Muscle of leg (tissue), 11 donors: ENCODE measurements around the gene CCNK. TPM values are rescaled to one million over a fixed set of nuclear protein-coding genes. Genes with fewer than 3 reads are reported as not detected.

ENCODE experiments used
- DNase-seq: peaks from one replicate; pipeline ENCODE4 v3.0.0; 2013
- H3K27ac ChIP-seq: one replicate; pipeline ENCODE4 v1.5.1; 2013; ENCODE audit warnings: mild to moderate bottlenecking, low read length, control low read depth
- H3K27me3 ChIP-seq: one replicate; pipeline ENCODE4 v1.6.1; 2013; ENCODE audit warnings: low read length; ENCODE audit not compliant: control insufficient read depth, insufficient read depth
- H3K36me3 ChIP-seq: one replicate; pipeline ENCODE4 v1.6.1; 2013; ENCODE audit warnings: low read length; ENCODE audit not compliant: control insufficient read depth, insufficient read depth
- H3K4me1 ChIP-seq: one replicate; pipeline ENCODE4 v1.6.1; 2013; ENCODE audit warnings: low read length; ENCODE audit not compliant: control insufficient read depth, insufficient read depth
- H3K4me3 ChIP-seq: one replicate; pipeline ENCODE4 v1.5.1; 2013; ENCODE audit warnings: low read length, control low read depth
- H3K9me3 ChIP-seq: replicated peaks from 2 replicates; pipeline ENCODE4 v1.6.1; 2013; ENCODE audit warnings: low read depth, low read length; ENCODE audit not compliant: control insufficient read depth
- WGBS: methylation state at CpG from one replicate; pipeline ENCODE4 v1.1.5; 2013; ENCODE audit warnings: missing lambda C conversion rate; ENCODE audit not compliant: insufficient coverage; 5-methylcytosine and 5-hydroxymethylcytosine counted together
- polyA plus RNA-seq, 8 donors: library from polyadenylated mRNA; unstranded; fragments of 120-200 nt; gene quantifications; one replicate each; pipeline versions ENCODE4 v1.2.1 to v1.2.3, GENCODE V29; 2013; ENCODE audit warnings: inconsistent platforms in 1 of 8, low replicate concordance in 1 of 8; ENCODE audit not compliant: insufficient read length in 8 of 8, insufficient read depth in 1 of 8
- total RNA-seq: library from RNA; stranded (reverse); fragments of 120-200 nt; gene quantifications from one replicate; pipeline ENCODE4 v1.2.4, GENCODE V29; 2013

Gene CCNK
- total and polyA plus RNA-seq, 9 donors: 18.0 to 41.9 (median 35.1) TPM

GRCh38 chr14:99549684-99550083 is 68.5 kb downstream of the CCNK start:
- peaks cover 16% of the 10 kb centered on the region for H3K27me3 ChIP-seq
- H3K27ac ChIP-seq: no peak overlapping the region
- H3K36me3 ChIP-seq: no peaks in the 10 kb centered on the region
- H3K9me3 ChIP-seq: no peaks in the 10 kb centered on the region
- H3K4me1 ChIP-seq: peaks cover 4% of the 10 kb centered on the region
- WGBS: 67% methylated on average over 7 of the region's 10 CpGs
- no peak for DNase-seq
- H3K4me3 ChIP-seq: no peak overlapping the region

- no peak for DNase-seq
- H3K27ac ChIP-seq: no peak overlapping the region
- WGBS: 94% methylated on average over 8 of the region's 11 CpGs
- peaks cover 15% of the 10 kb centered on the region for H3K27me3 ChIP-seq
- H3K4me3 ChIP-seq: no peak overlapping the region
- H3K9me3 ChIP-seq: no peaks in the 10 kb centered on the region
- no peaks in the 10 kb centered on the region for H3K36me3 ChIP-seq
- H3K4me1 ChIP-seq: peaks cover 4% of the 10 kb centered on the region
Measured at GRCh38 chr14:99550387-99550992, 69.3 kb downstream of the CCNK start.

- no peaks in the 10 kb centered on the region for H3K9me3 ChIP-seq
- H3K27ac ChIP-seq: no peak overlapping the region
- H3K4me3 ChIP-seq: no peak overlapping the region
- no peak for DNase-seq
- WGBS: 73% methylated on average over 10 of the region's 11 CpGs
- H3K36me3 ChIP-seq: no peaks in the 10 kb centered on the region
- H3K27me3 ChIP-seq: peaks cover 8% of the 10 kb centered on the region
- H3K4me1 ChIP-seq: peaks cover 4% of the 10 kb centered on the region
Measured at GRCh38 chr14:99551034-99551922, 70.1 kb downstream of the CCNK start.

- no peaks in the 10 kb centered on the region for H3K36me3 ChIP-seq
- H3K27ac ChIP-seq: no peak overlapping the region
- DNase-seq: no peak
- H3K9me3 ChIP-seq: no peaks in the 10 kb centered on the region
- 75% methylated on average over 6 of the region's 9 CpGs for WGBS
- peaks cover 2% of the 10 kb centered on the region for H3K27me3 ChIP-seq
- H3K4me3 ChIP-seq: no peak overlapping the region
- H3K4me1 ChIP-seq: peaks cover 4% of the 10 kb centered on the region
Measured at GRCh38 chr14:99552021-99552553, 70.9 kb downstream of the CCNK start.

GRCh38 chr14:99552572-99553216 is 71.5 kb downstream of the CCNK start:
- no peaks in the 10 kb centered on the region for H3K9me3 ChIP-seq
- no peaks in the 10 kb centered on the region for H3K36me3 ChIP-seq
- H3K27ac ChIP-seq: no peak overlapping the region
- peaks cover 4% of the 10 kb centered on the region for H3K4me1 ChIP-seq
- no peak overlapping the region for H3K4me3 ChIP-seq
- no peak for DNase-seq
- WGBS: 78% methylated on average over 9 of the region's 13 CpGs
- H3K27me3 ChIP-seq: peaks cover 2% of the 10 kb centered on the region

GRCh38 chr14:99554184-99554583 is 73.0 kb downstream of the CCNK start:
- peaks cover 2% of the 10 kb centered on the region for H3K27me3 ChIP-seq
- H3K36me3 ChIP-seq: no peaks in the 10 kb centered on the region
- H3K4me1 ChIP-seq: peaks cover 4% of the 10 kb centered on the region
- no peaks in the 10 kb centered on the region for H3K9me3 ChIP-seq
- 65% methylated on average over 12 of the region's 12 CpGs for WGBS
- no peak overlapping the region for H3K4me3 ChIP-seq
- no peak for DNase-seq
- H3K27ac ChIP-seq: no peak overlapping the region

- no peaks in the 10 kb centered on the region for H3K27me3 ChIP-seq
- peaks cover 4% of the 10 kb centered on the region for H3K4me1 ChIP-seq
- no peaks in the 10 kb centered on the region for H3K9me3 ChIP-seq
- H3K36me3 ChIP-seq: no peaks in the 10 kb centered on the region
- H3K4me3 ChIP-seq: no peak overlapping the region
- 81% methylated on average over 8 of the region's 9 CpGs for whole genome bisulfite sequencing
- no peak for DNase-seq
- no peak overlapping the region for H3K27ac ChIP-seq
Measured at GRCh38 chr14:99554757-99555531, 73.7 kb downstream of the CCNK start.

GRCh38 chr14:99556134-99556791 is 75.1 kb downstream of the CCNK start:
- H3K27ac ChIP-seq: no peak overlapping the region
- peaks cover 7% of the 10 kb centered on the region for H3K4me1 ChIP-seq
- H3K27me3 ChIP-seq: no peaks in the 10 kb centered on the region
- whole genome bisulfite sequencing: 89% methylated on average over 8 of the region's 10 CpGs
- H3K9me3 ChIP-seq: no peaks in the 10 kb centered on the region
- no peaks in the 10 kb centered on the region for H3K36me3 ChIP-seq
- H3K4me3 ChIP-seq: no peak overlapping the region
- DNase-seq: no peak

- no peak for DNase-seq
- Histone ChIP-seq H3K27ac (no peak overlapping the region), H3K9me3 (no peaks in the 10 kb centered on the region), H3K36me3 (no peaks in the 10 kb centered on the region), H3K4me3 (no peak overlapping the region), H3K27me3 (no peaks in the 10 kb centered on the region), H3K4me1 (peaks cover 22% of the 10 kb centered on the region)
- WGBS: 74% methylated on average over 9 of the region's 16 CpGs
Measured at GRCh38 chr14:99559286-99559990, 78.2 kb downstream of the CCNK start.
